Measurements from ENCODE around the gene IP6K2. TPM values are rescaled to one million over a fixed set of nuclear protein-coding genes. Genes with fewer than 3 reads are reported as not detected.

IP6K2 gene
- total RNA-seq, 1 donor from 2014 or later: 37.4 TPM

DNA sequence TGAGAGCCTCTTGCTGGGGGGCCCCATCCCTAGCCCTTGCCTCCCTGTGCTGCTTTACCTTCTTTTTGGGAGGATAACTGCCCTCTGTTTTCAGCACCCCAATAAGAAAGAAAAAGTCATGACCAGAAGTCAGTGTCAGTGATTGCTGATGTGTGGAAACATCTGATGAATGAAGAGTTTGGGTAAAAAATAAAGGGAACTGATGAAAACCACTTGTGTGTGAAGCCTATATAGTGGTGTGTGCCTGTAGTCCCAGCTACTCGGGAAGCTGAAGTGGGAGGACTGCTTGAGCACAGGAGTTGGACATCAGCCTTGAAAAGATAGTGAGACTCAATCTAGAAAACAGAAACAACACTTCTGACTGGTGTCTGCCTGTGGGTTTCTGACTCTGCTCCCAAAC is 44.5 kb downstream of the IP6K2 start:
- peak; percentile 55 for FAIRE-seq
- TF ChIP-seq, protein P1, sequence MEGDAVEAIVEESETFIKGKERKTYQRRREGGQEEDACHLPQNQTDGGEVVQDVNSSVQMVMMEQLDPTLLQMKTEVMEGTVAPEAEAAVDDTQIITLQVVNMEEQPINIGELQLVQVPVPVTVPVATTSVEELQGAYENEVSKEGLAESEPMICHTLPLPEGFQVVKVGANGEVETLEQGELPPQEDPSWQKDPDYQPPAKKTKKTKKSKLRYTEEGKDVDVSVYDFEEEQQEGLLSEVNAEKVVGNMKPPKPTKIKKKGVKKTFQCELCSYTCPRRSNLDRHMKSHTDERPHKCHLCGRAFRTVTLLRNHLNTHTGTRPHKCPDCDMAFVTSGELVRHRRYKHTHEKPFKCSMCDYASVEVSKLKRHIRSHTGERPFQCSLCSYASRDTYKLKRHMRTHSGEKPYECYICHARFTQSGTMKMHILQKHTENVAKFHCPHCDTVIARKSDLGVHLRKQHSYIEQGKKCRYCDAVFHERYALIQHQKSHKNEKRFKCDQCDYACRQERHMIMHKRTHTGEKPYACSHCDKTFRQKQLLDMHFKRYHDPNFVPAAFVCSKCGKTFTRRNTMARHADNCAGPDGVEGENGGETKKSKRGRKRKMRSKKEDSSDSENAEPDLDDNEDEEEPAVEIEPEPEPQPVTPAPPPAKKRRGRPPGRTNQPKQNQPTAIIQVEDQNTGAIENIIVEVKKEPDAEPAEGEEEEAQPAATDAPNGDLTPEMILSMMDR (IDR thresholded peaks at IDR 0.05; ENCODE audit: insufficient read depth, low read length, severe bottlenecking): no peak
- no peaks in the 10 kb centered on the region for H3K27me3 ChIP-seq (ENCODE audit: control insufficient read depth, insufficient read depth, low read length)
- no peak for DNase-seq (ENCODE audit: low read depth)
- no peak overlapping the region for H3K4me3 ChIP-seq (ENCODE audit: low read depth, low read length)
- H3K36me3 ChIP-seq (ENCODE audit: control insufficient read depth, insufficient read depth, low read length): peaks cover 1% of the 10 kb centered on the region

DNA sequence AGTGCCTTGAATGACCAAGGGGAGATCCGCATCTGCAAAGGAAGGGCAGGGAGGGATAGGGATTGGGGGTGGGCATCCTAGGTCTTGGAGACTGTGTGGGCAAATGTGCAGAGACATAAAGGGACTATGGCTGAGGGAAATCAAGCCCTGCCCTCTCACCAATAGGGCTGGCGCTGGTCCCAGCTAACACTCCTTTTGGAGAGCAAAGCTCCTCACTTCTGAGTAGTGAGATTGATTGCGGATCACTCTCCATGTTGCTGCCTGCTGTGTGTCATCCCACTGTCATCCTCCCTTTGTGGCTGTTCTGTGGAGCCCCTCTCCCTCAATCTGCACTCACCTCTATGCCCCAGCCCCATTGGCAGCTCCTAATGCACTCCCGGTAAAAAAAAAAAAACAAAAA is 52.1 kb downstream of the IP6K2 start:
- Histone ChIP-seq H3K4me3 (ENCODE audit: low read depth, low read length) (no peak overlapping the region), H3K36me3 (ENCODE audit: control insufficient read depth, insufficient read depth, low read length) (peaks cover 1% of the 10 kb centered on the region), H3K27me3 (ENCODE audit: control insufficient read depth, insufficient read depth, low read length) (no peaks in the 10 kb centered on the region)
- DNase-seq (ENCODE audit: low read depth) (no peak), FAIRE-seq (no peak)
- TF ChIP-seq, protein P1 (IDR thresholded peaks at IDR 0.05; ENCODE audit: insufficient read depth, low read length, severe bottlenecking): no peak

GRCh38 chr3:48664313-48664644 is 52.7 kb downstream of the IP6K2 start:
- H3K4me3 ChIP-seq (ENCODE audit: low read depth, low read length): no peak overlapping the region
- H3K36me3 ChIP-seq (ENCODE audit: control insufficient read depth, insufficient read depth, low read length): peaks cover 1% of the 10 kb centered on the region
- DNase-seq (ENCODE audit: low read depth) (no peak), FAIRE-seq (no peak)
- no peaks in the 10 kb centered on the region for H3K27me3 ChIP-seq (ENCODE audit: control insufficient read depth, insufficient read depth, low read length)
- TF ChIP-seq, protein P1 (IDR thresholded peaks at IDR 0.05; ENCODE audit: insufficient read depth, low read length, severe bottlenecking): no peak

DNA sequence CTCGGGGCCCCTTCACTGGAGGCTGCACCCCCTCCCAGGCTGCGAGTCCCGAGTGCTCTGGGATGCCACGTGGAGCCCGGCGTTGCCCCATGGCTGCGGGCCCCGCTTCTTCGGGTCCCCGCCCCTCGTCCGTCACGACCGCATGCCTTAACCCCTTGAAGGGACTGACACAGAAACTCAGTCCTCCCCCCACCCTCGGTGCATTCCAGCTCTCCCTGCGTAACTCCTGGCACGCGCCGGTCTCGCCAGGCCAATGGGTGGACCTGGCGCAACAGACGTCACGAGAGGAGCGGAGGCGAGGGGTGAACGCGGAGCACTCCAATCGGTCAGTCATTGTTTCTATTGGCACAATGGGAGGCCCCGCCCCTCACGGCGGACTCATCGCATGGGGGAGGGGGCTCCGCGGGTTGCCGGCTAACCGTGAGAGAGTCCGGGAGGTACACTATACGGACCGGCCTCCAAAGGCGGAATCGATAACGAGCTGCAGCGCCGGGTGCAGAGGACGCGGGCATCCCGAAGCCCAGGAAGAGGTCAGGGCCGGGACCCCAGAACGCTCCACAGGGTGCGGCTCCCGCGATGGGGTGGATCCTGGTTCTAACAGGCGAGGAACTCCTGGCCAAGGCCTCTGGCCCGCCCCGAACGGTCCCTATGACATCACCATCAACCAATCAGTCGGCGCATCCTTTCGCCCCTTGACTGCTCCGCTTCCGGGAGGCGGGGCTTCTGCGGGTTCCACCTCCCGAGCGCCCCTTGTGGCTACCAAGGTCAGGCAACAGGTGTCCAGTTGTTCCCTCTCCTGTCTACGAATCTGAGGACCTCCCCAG is 53.3 kb downstream of the IP6K2 start:
- TF ChIP-seq, protein P1 (IDR thresholded peaks at IDR 0.05; ENCODE audit: insufficient read depth, low read length, severe bottlenecking): peak; percentile 92
- DNase-seq (ENCODE audit: low read depth): peak; percentile 96
- Histone ChIP-seq H3K4me3 (ENCODE audit: low read depth, low read length) (peak overlapping the region; percentile 75), H3K27me3 (ENCODE audit: control insufficient read depth, insufficient read depth, low read length) (no peaks in the 10 kb centered on the region), H3K36me3 (ENCODE audit: control insufficient read depth, insufficient read depth, low read length) (peaks cover 1% of the 10 kb centered on the region)
- FAIRE-seq: peak; percentile 89

- FAIRE-seq: peak; percentile 98
- peak within 1 kb of the TSS; percentile 75 for H3K4me3 ChIP-seq (ENCODE audit: low read depth, low read length)
- TF ChIP-seq, protein P1 (IDR thresholded peaks at IDR 0.05; ENCODE audit: insufficient read depth, low read length, severe bottlenecking): no peak
- no peaks in the 10 kb centered on the region for H3K27me3 ChIP-seq (ENCODE audit: control insufficient read depth, insufficient read depth, low read length)
- no peaks in the 10 kb centered on the region for H3K36me3 ChIP-seq (ENCODE audit: control insufficient read depth, insufficient read depth, low read length)
- peak; percentile 80 for DNase-seq (ENCODE audit: low read depth)
Observed at GRCh38 chr3:48662753-48663488, 54.1 kb downstream of the IP6K2 start, which contains the start of gene CELSR3. Gene CELSR3, minus strand, starts transcription at chr3:48662886. Its CDS starts 252 bp downstream, at chr3:48662634.
